Superior temporal gyrus (tissue), 1 donor: ENCODE results near the gene AMPH.
A peak's percentile ranks its signal among the peaks of the same experiment; 100 is the strongest.
"Not testable (repeated sequence)": the region's sequence is repeated elsewhere in the genome, so short reads cannot be mapped to it uniquely, and the experiment has no call there.

Source experiments
- DNase-seq: peaks from one replicate; pipeline ENCODE4 v3.0.0-alpha.2; 2016; ENCODE audit errors: extremely low spot score

The AMPH gene

GRCh38 chr7:38396852-38397251 is 234.3 kb downstream of the AMPH start:
- DNase-seq = peak; percentile 48

GRCh38 chr7:38395921-38396552 is 235.1 kb downstream of the AMPH start:
- not testable (repeated sequence) for DNase-seq

GRCh38 chr7:38394660-38395059 is 236.5 kb downstream of the AMPH start:
- DNase-seq = no peak

GRCh38 chr7:38393874-38394273 is 237.3 kb downstream of the AMPH start:
- DNase-seq = no peak

- no peak for DNase-seq
Measured at GRCh38 chr7:38391751-38392150, 239.4 kb downstream of the AMPH start.

GRCh38 chr7:38385682-38386081 is 245.5 kb downstream of the AMPH start:
- DNase-seq = no peak

- no peak for DNase-seq
Measured at GRCh38 chr7:38383281-38383680, 247.9 kb downstream of the AMPH start.

GRCh38 chr7:38382684-38383083 is 248.5 kb downstream of the AMPH start:
- no peak for DNase-seq

GRCh38 chr7:38375453-38375852 is 255.7 kb downstream of the AMPH start:
- no peak for DNase-seq

GRCh38 chr7:38374507-38374906 is 256.7 kb downstream of the AMPH start:
- DNase-seq = peak; percentile 70

- no peak for DNase-seq
Measured at GRCh38 chr7:38373155-38373554, 258.0 kb downstream of the AMPH start.

GRCh38 chr7:38372290-38372689 is 258.9 kb downstream of the AMPH start:
- DNase-seq = no peak

- DNase-seq = peak; percentile 89
Measured at GRCh38 chr7:38369816-38370493, 261.2 kb downstream of the AMPH start.

- no peak for DNase-seq
Measured at GRCh38 chr7:38368191-38368605, 263.0 kb downstream of the AMPH start.

GRCh38 chr7:38367301-38367890 is 263.8 kb downstream of the AMPH start:
- no peak for DNase-seq

GRCh38 chr7:38363379-38363778 is 267.8 kb downstream of the AMPH start:
- DNase-seq = not testable (repeated sequence)

GRCh38 chr7:38362611-38363237 is 268.4 kb downstream of the AMPH start:
- not testable (repeated sequence) for DNase-seq

- no peak for DNase-seq
Measured at GRCh38 chr7:38360776-38361175, 270.4 kb downstream of the AMPH start.

- not testable (repeated sequence) for DNase-seq
Measured at GRCh38 chr7:38359071-38359601, 272.0 kb downstream of the AMPH start.

- DNase-seq = not testable (repeated sequence)
Measured at GRCh38 chr7:38358273-38358831, 272.8 kb downstream of the AMPH start.

GRCh38 chr7:38354271-38354851 is 276.8 kb downstream of the AMPH start:
- not testable (repeated sequence) for DNase-seq
